AG08395 (cell line): Measurements from ENCODE around the gene SPOCK1.
A peak's percentile ranks its signal among the peaks of the same experiment; 100 is the strongest.

Source experiments
- DNase-seq: peaks from one replicate; pipeline ENCODE4 v3.0.0; 2012; ENCODE audit warnings: mixed read lengths, low spot score

The SPOCK1 gene

GRCh38 chr5:137292461-137293027 is 206.6 kb downstream of the SPOCK1 start:
- DNase-seq = no peak

- DNase-seq = no peak
These were observed 207.7 kb downstream of the SPOCK1 start for GRCh38 chr5:137291436-137291835.

- DNase-seq = no peak
These were observed 208.1 kb downstream of the SPOCK1 start for GRCh38 chr5:137291031-137291430.

GRCh38 chr5:137290373-137290772 is 208.8 kb downstream of the SPOCK1 start:
- DNase-seq = no peak

GRCh38 chr5:137289856-137290255 is 209.3 kb downstream of the SPOCK1 start:
- DNase-seq = no peak

- DNase-seq = no peak
These were observed 211.6 kb downstream of the SPOCK1 start for GRCh38 chr5:137287569-137287968.

- no peak for DNase-seq
These were observed 213.0 kb downstream of the SPOCK1 start for GRCh38 chr5:137286025-137286610.

- DNase-seq = no peak
These were observed 215.3 kb downstream of the SPOCK1 start for GRCh38 chr5:137283801-137284200.

GRCh38 chr5:137282216-137282615 is 216.9 kb downstream of the SPOCK1 start:
- DNase-seq = no peak

GRCh38 chr5:137281201-137281600 is 217.9 kb downstream of the SPOCK1 start:
- peak; percentile 39 for DNase-seq

- no peak for DNase-seq
These were observed 218.5 kb downstream of the SPOCK1 start for GRCh38 chr5:137280656-137281055.

- DNase-seq = no peak
These were observed 219.4 kb downstream of the SPOCK1 start for GRCh38 chr5:137279521-137280231.

- no peak for DNase-seq
These were observed 220.7 kb downstream of the SPOCK1 start for GRCh38 chr5:137278476-137278875.

GRCh38 chr5:137275083-137275482 is 224.0 kb downstream of the SPOCK1 start:
- DNase-seq = no peak

GRCh38 chr5:137273511-137273910 is 225.6 kb downstream of the SPOCK1 start:
- peak; percentile 17 for DNase-seq

GRCh38 chr5:137272831-137273230 is 226.3 kb downstream of the SPOCK1 start:
- no peak for DNase-seq

GRCh38 chr5:137269946-137270345 is 229.2 kb downstream of the SPOCK1 start:
- no peak for DNase-seq

GRCh38 chr5:137269274-137269673 is 229.9 kb downstream of the SPOCK1 start:
- DNase-seq = no peak

- DNase-seq = no peak
These were observed 230.5 kb downstream of the SPOCK1 start for GRCh38 chr5:137268646-137269045.

GRCh38 chr5:137266186-137266585 is 232.9 kb downstream of the SPOCK1 start:
- DNase-seq = no peak

GRCh38 chr5:137265457-137265856 is 233.7 kb downstream of the SPOCK1 start:
- no peak for DNase-seq

- DNase-seq = peak; percentile 85
These were observed 234.6 kb downstream of the SPOCK1 start for GRCh38 chr5:137264573-137264972.

- peak; percentile 24 for DNase-seq
These were observed 235.1 kb downstream of the SPOCK1 start for GRCh38 chr5:137264041-137264440.
